HFF-Myc (cell line): ENCODE measurements around the gene RAB37.

Experiments used
- DNase-seq: peaks from one replicate; pipeline ENCODE4 v3.0.0-alpha.2; 2011; ENCODE audit warnings: low read depth; ENCODE audit errors: extremely low read depth
- H3K4me3 ChIP-seq: replicated peaks from 2 replicates; pipeline ENCODE4 v1.5.1; 2011; ENCODE audit warnings: low read depth, mild to moderate bottlenecking, control low read depth, low read length
- TF ChIP-seq, protein P1 (sequence below): IDR thresholded peaks from 2 replicates; pipeline ENCODE4 v1.5.1; 2012; ENCODE audit warnings: mild to moderate bottlenecking, low read depth, low read length, control low read depth; ENCODE audit errors: missing control alignments

The RAB37 gene

GRCh38 chr17:74752822-74753401 is 15.9 kb downstream of the RAB37 start:
- no peak overlapping the region for H3K4me3 ChIP-seq
- TF ChIP-seq, protein P1, sequence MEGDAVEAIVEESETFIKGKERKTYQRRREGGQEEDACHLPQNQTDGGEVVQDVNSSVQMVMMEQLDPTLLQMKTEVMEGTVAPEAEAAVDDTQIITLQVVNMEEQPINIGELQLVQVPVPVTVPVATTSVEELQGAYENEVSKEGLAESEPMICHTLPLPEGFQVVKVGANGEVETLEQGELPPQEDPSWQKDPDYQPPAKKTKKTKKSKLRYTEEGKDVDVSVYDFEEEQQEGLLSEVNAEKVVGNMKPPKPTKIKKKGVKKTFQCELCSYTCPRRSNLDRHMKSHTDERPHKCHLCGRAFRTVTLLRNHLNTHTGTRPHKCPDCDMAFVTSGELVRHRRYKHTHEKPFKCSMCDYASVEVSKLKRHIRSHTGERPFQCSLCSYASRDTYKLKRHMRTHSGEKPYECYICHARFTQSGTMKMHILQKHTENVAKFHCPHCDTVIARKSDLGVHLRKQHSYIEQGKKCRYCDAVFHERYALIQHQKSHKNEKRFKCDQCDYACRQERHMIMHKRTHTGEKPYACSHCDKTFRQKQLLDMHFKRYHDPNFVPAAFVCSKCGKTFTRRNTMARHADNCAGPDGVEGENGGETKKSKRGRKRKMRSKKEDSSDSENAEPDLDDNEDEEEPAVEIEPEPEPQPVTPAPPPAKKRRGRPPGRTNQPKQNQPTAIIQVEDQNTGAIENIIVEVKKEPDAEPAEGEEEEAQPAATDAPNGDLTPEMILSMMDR: no peak
- no peak for DNase-seq

- H3K4me3 ChIP-seq: no peak overlapping the region
- DNase-seq: no peak
- TF ChIP-seq, protein P1: no peak
These were observed 17.8 kb downstream of the RAB37 start for GRCh38 chr17:74754832-74755231.

- TF ChIP-seq, protein P1: no peak
- no peak for DNase-seq
- no peak overlapping the region for H3K4me3 ChIP-seq
These were observed 18.5 kb downstream of the RAB37 start for GRCh38 chr17:74755533-74755932.

DNA sequence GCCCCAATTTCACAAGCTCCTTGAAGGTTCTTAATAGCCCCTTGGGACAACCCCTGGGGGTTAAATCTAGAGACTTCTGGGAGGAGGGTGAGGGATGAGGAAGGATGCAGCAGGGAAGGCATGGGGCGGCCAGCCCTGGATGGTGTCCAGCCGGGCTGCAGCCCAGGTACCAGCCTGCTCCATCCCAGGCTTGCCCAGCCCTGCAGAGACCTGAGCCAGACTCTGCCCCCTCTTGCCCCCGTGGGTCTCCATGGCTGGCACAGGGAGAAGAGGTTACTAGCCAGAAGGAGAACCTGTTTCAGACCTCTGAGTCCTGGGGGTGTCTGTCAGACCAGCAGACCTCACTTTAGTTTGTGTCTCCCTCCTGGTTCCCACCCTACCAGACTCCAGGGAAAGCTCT is 19.8 kb downstream of the RAB37 start:
- H3K4me3 ChIP-seq: no peak overlapping the region
- DNase-seq: no peak
- TF ChIP-seq, protein P1: no peak

DNA sequence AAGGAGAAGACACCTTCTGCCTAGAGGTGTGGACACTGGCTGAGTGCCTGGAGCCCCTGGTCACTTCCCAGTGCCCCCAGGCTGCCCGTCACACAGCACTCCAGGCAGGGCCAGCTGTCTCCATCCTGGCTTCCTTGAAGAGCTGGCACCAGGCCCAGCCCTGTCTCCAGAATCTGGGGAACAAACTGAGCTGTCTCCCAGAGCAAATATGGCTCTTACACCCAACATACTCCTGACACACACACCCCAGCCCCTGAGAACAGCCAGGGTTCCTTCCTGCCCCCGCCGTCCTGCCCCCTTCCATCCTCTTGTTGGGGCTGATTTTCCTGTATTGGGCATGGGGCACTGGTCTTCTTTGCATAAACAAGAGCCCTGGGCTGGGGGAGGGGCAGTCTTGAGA is 20.4 kb downstream of the RAB37 start:
- DNase-seq: no peak
- TF ChIP-seq, protein P1: no peak
- H3K4me3 ChIP-seq: no peak overlapping the region

- no peak for DNase-seq
These were observed 21.1 kb downstream of the RAB37 start for GRCh38 chr17:74757931-74758847.

More at GRCh38 chr17:74757931-74758847, 21.1 kb downstream of the RAB37 start:
- H3K4me3 ChIP-seq: no peak overlapping the region
- TF ChIP-seq, protein P1: no peak
